ENCODE results near the gene PDF.

PDF gene

DNA sequence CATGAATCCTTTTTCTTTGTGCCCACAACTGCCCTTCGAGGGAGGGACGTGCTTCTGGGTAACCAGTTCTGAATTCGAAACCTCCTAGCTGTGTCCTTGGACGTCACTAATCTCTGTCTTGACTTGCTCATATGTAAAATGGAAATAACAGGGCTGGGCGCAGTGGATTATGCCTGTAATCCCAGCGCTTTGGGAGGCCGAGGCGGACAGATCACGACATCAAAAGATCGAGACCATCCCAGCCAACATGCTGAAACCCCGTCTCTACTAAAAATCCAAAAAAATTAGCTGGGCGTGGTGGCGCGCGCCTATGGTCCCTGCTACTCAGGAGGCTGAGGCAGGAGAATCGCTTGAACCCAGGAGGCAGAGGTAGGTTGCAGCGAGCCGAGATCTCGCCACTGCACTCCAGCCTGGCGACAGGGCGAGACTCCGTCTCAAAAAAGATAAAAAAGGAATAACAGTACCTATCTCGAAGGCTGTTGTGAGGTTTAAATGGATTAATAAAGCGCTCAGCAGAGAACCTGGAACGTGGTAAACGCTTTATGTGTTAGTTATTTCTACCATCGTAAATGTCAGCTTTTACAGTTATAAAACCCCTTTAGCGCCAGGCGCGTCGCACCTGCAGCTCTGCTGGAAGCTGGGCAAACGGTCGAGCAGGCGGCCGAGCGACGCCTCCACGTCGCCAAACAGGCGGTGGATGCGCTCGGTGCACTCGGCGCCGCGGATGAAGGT is 8.3 kb upstream of the PDF start:
- Histone ChIP-seq H3K9me3 (ENCODE audit: control insufficient read depth, low read length) (no peaks in the 10 kb centered on the region), H3K36me3 (ENCODE audit: control insufficient read depth, insufficient read depth, low read length, severe bottlenecking) (peaks cover 52% of the 10 kb centered on the region), H3K4me3 (ENCODE audit: low read length) (peak overlapping the region; percentile 99), H3K27me3 (replicated peaks; ENCODE audit: control insufficient read depth, insufficient read depth, low read length) (no peaks in the 10 kb centered on the region), H3K4me1 (ENCODE audit: control insufficient read depth, insufficient read depth, low read length) (peaks cover 20% of the 10 kb centered on the region), H3K9ac (ENCODE audit: low read length) (peak overlapping the region; percentile 98)
- no peak for DNase-seq (ENCODE audit: low read depth)

DNA sequence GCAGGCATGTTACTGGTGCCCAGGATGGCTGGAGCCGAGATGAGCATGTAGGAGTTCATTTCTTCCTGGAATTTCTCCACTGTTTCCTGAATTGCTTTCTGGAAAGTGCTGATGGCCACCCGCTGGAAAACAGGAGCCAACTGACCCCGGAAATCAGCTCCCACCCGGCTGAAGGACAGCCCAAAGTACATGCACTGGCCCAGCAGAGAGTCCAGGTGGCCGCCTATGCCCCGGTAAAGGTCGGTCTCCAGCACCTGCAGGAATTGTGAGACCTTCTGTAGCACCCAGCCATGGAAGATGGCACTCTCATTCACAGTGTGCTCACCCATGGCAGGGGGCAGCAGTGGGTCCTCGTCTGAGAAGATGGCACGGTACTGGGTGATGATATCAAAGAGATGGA is 4.3 kb upstream of the PDF start:
- H3K4me1 ChIP-seq (ENCODE audit: control insufficient read depth, insufficient read depth, low read length), result peaks cover 7% of the 10 kb centered on the region
- H3K4me3 ChIP-seq (ENCODE audit: low read length), result no peak overlapping the region
- H3K27me3 ChIP-seq (replicated peaks; ENCODE audit: control insufficient read depth, insufficient read depth, low read length), result no peaks in the 10 kb centered on the region
- DNase-seq (ENCODE audit: low read depth), result no peak
- no peak overlapping the region for H3K9ac ChIP-seq (ENCODE audit: low read length)
- no peaks in the 10 kb centered on the region for H3K9me3 ChIP-seq (ENCODE audit: control insufficient read depth, low read length)
- H3K36me3 ChIP-seq (ENCODE audit: control insufficient read depth, insufficient read depth, low read length, severe bottlenecking), result peaks cover 48% of the 10 kb centered on the region

DNA sequence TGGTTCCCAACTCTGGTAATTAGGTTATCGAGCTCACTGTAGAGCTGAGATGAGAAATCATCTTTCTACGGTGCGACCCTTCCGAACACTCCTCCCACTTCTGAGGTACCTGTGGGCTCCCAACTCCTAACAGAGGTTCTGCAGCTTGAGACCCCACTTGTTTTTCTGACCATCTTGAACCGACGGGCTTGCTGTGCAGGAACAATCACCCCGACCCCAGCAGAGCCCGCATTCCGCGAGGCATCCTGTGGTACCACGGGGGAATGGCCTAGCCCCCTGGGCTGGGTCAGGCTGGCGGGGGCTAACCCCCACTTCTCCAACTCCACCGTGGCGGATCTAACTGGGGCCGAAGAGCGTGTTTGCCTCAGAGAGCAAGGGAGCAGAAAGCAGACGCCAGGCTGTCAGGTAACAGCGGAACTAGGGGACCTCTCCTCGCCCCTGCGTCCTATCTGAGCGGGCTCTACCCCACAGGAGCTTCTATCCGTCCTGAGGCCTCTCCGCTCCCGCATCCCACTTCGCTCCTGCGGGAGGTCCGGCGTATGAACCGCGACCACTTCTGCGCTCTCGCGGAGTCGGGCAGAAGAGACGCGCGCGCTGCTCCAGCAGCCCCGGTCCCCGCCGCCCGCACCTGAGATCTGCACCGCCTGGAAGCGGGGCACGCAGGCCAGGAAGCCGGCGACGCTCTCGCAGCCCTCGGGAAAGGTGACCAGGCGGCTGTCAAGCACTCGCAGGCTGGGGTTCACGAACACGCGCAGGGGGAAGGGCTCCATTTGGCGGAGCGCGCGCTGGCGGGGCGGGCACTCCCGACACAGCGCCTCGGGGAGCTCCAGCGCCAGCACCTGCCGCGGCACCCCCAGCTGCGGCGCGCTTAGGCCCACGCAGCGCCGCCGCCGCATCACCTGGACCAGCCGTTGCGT is 761 bp downstream of the PDF start:
- H3K36me3 ChIP-seq (ENCODE audit: control insufficient read depth, insufficient read depth, low read length, severe bottlenecking), result peaks cover 55% of the 10 kb centered on the region
- H3K4me1 ChIP-seq (ENCODE audit: control insufficient read depth, insufficient read depth, low read length), result peaks cover 37% of the 10 kb centered on the region
- DNase-seq (ENCODE audit: low read depth), result no peak

DNA sequence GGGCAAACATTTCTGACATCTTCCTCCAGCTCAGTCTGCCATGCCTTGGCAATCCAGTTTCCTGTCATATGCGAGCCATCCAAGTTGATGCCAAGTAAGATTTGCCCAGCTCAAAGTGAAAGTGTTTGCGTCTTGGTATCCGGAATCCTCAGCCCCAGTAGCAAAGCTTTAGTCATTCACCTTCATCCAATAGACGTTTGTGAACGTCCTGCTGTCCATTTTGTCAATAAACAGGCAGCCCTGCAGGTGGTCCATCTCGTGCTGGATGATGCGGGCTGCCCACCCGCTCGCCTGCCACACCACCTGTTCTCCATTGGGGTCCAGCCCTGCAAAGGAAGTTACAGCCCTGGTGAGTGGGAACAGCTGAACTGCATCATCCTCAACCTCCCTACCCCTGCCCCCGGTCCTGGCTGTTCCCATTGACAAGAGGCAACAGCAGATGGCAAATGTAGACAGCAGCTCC is 1.5 kb downstream of the PDF start:
- H3K9ac ChIP-seq (ENCODE audit: low read length), result peak overlapping the region; percentile 96
- H3K4me3 ChIP-seq (ENCODE audit: low read length), result peak overlapping the region; percentile 88
- peaks cover 42% of the 10 kb centered on the region for H3K4me1 ChIP-seq (ENCODE audit: control insufficient read depth, insufficient read depth, low read length)
- H3K9me3 ChIP-seq (ENCODE audit: control insufficient read depth, low read length), result no peaks in the 10 kb centered on the region
- no peak for DNase-seq (ENCODE audit: low read depth)
- no peaks in the 10 kb centered on the region for H3K27me3 ChIP-seq (replicated peaks; ENCODE audit: control insufficient read depth, insufficient read depth, low read length)
- H3K36me3 ChIP-seq (ENCODE audit: control insufficient read depth, insufficient read depth, low read length, severe bottlenecking), result peaks cover 55% of the 10 kb centered on the region

More for the DNA sequence above, 761 bp downstream of the PDF start:
- Histone ChIP-seq H3K9ac (ENCODE audit: low read length) (peak overlapping the region; percentile 96), H3K27me3 (replicated peaks; ENCODE audit: control insufficient read depth, insufficient read depth, low read length) (no peaks in the 10 kb centered on the region), H3K4me3 (ENCODE audit: low read length) (peak overlapping the region; percentile 88), H3K9me3 (ENCODE audit: control insufficient read depth, low read length) (no peaks in the 10 kb centered on the region)

DNA sequence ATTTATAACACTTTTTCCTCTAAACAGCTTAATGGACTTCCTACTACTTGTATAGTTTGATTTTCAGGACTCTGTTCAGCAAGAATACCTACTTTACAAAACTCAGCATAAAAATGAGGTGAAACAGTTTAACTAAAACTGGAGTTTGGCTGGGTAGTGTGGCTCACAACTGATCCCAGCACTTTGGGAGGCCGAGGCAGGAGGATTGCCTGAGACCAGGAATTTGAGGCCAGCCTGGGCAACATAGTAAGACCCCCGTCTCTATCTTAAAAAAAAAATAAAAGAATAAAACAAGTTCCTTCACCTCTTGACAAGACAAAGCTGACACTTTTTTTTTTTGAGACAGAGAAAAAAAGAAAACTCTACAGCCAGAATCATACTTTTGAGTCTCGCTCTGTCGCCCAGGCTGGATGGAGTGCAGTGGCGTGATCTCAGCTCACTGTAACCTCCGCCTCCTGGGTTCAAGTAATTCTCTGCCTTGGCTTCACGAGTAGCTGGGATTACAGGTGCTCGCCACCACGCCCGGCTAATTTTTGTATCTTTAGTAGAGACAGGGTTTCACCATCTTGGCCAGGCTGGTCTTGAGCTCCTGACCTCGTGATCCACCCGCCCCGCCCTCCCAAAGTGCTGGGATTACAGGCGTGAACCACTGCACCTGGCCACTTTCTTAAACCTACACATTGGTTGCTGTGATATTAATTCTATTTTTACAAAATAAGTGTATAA is 2.6 kb downstream of the PDF start:
- Histone ChIP-seq H3K9ac (ENCODE audit: low read length) (no peak overlapping the region), H3K36me3 (ENCODE audit: control insufficient read depth, insufficient read depth, low read length, severe bottlenecking) (peaks cover 54% of the 10 kb centered on the region), H3K27me3 (replicated peaks; ENCODE audit: control insufficient read depth, insufficient read depth, low read length) (no peaks in the 10 kb centered on the region), H3K9me3 (ENCODE audit: control insufficient read depth, low read length) (no peaks in the 10 kb centered on the region), H3K4me1 (ENCODE audit: control insufficient read depth, insufficient read depth, low read length) (peaks cover 44% of the 10 kb centered on the region), H3K4me3 (ENCODE audit: low read length) (no peak overlapping the region)
- no peak for DNase-seq (ENCODE audit: low read depth)

DNA sequence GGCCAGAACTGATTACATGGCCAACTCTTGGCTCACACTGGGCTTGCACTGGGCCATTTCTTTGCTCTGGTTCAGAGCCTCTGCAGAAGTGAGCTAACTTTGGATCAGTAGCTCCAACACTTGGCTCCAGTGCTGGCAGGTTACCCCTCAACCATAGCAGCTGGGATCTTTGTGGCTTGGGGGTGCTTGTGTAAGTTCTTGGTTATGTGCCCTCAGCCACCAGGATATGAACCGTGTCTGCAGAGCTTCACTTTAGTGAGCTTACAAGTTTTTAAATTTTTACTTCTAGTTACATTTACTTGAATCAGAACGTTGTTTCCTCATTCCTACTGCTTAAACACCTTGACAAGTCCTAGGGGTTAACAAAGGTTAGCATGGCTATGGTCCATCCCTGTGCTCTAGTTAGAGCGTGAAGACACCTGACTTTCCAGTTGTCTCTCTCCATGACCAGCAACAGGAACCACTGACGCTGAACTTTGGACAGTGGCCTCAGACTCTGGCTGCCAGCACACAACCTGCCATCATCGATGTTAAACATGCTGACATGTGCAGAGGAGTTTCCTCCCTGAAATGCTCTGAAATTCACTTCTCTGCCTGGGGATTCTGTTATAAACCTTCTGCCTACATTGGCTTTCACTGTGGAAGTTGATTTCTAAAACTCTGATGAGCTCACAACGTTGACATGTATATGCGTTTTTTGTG is 4.1 kb downstream of the PDF start:
- Histone ChIP-seq H3K27me3 (replicated peaks; ENCODE audit: control insufficient read depth, insufficient read depth, low read length) (no peaks in the 10 kb centered on the region), H3K36me3 (ENCODE audit: control insufficient read depth, insufficient read depth, low read length, severe bottlenecking) (peaks cover 56% of the 10 kb centered on the region), H3K4me3 (ENCODE audit: low read length) (no peak overlapping the region), H3K9me3 (ENCODE audit: control insufficient read depth, low read length) (no peaks in the 10 kb centered on the region), H3K9ac (ENCODE audit: low read length) (no peak overlapping the region), H3K4me1 (ENCODE audit: control insufficient read depth, insufficient read depth, low read length) (peaks cover 44% of the 10 kb centered on the region)
- no peak for DNase-seq (ENCODE audit: low read depth)

DNA sequence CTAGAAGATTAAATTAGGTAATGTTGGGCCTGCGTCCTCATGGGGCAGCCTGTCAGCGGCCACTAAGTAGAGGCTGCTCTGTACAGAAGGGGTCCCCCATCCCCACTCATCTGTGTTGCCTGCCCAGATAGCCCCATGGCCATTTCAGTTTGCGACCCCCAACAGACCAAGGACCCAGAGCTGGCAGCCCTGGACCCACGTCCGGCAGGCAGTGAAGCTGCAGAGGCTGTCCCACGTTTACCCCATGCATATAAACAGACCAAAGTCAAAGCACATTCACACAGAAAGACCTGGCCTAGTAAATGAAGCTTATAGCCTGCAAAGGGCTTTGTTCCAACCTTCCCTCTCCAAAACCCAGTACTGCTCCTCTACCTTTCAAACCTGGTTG is 4.6 kb downstream of the PDF start:
- Histone ChIP-seq H3K4me3 (ENCODE audit: low read length) (no peak overlapping the region), H3K36me3 (ENCODE audit: control insufficient read depth, insufficient read depth, low read length, severe bottlenecking) (peaks cover 62% of the 10 kb centered on the region), H3K27me3 (replicated peaks; ENCODE audit: control insufficient read depth, insufficient read depth, low read length) (no peaks in the 10 kb centered on the region), H3K9ac (ENCODE audit: low read length) (no peak overlapping the region), H3K4me1 (ENCODE audit: control insufficient read depth, insufficient read depth, low read length) (peaks cover 44% of the 10 kb centered on the region), H3K9me3 (ENCODE audit: control insufficient read depth, low read length) (no peaks in the 10 kb centered on the region)
- no peak for DNase-seq (ENCODE audit: low read depth)

DNA sequence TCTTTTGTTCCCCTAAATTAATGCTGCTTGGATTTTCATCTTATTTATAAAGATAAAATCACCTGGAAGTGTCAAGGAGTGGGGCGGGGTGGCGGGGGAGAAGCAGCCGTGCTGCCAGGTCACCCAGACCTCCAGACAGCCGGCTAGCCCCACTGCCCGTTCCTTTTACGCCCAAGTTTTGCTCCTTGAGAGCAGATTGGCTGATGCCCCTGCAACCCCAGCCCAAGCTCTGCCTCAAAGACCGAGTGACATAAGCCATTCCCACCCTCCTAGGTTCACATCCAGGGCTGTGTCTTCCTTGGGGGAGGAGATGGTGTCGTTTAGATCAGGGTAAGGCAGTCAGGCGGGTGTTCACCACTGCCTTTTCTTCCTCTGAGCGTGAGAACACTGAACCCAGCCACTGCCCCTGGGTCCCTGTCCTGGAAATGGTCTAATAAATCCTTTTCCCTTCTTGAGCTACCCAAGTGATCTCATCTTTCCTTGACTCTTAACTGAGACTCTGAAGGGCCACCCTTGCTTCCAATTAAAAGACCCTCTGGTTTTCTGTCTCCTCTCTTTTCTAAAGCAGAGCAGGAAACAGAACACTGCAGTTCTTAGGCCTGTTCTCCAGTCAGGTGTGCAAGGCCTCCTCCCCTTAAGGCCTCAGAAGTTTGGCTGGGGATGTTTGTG is 5.7 kb downstream of the PDF start:
- peak overlapping the region; percentile 23 for H3K9ac ChIP-seq (ENCODE audit: low read length)
- H3K27me3 ChIP-seq (replicated peaks; ENCODE audit: control insufficient read depth, insufficient read depth, low read length), result no peaks in the 10 kb centered on the region
- DNase-seq (ENCODE audit: low read depth), result no peak
- H3K36me3 ChIP-seq (ENCODE audit: control insufficient read depth, insufficient read depth, low read length, severe bottlenecking), result peaks cover 72% of the 10 kb centered on the region
- H3K9me3 ChIP-seq (ENCODE audit: control insufficient read depth, low read length), result no peaks in the 10 kb centered on the region
- H3K4me3 ChIP-seq (ENCODE audit: low read length), result no peak overlapping the region
- peaks cover 44% of the 10 kb centered on the region for H3K4me1 ChIP-seq (ENCODE audit: control insufficient read depth, insufficient read depth, low read length)

DNA sequence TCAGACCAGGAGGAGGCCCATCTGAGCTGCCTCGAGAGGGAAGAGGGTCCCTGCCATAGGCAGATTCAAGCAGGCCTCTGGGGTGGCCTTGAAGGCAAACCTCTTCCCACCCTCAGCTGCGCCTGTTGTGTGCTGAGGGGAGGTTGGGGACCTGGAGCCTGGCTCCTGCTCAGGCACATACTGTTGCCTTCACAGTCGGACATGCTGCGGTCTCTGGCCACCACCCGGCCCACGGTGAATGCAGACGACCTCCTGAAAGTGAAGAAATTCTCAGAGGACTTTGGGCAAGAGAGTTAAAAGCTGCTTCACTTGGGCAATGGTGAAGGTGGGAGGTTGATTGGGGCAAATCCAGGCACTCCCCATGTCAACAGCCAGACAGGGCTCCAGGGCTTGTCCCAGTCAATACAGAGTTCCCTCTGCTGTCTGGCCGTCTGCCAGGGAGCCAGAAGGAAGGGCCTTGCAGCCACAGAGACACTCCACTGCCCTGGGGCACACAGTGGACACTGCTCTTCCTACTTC is 6.3 kb downstream of the PDF start:
- Histone ChIP-seq H3K9ac (ENCODE audit: low read length) (no peak overlapping the region), H3K27me3 (replicated peaks; ENCODE audit: control insufficient read depth, insufficient read depth, low read length) (no peaks in the 10 kb centered on the region), H3K9me3 (ENCODE audit: control insufficient read depth, low read length) (no peaks in the 10 kb centered on the region), H3K4me3 (ENCODE audit: low read length) (no peak overlapping the region), H3K4me1 (ENCODE audit: control insufficient read depth, insufficient read depth, low read length) (peaks cover 38% of the 10 kb centered on the region), H3K36me3 (ENCODE audit: control insufficient read depth, insufficient read depth, low read length, severe bottlenecking) (peaks cover 79% of the 10 kb centered on the region)
- no peak for DNase-seq (ENCODE audit: low read depth)

DNA sequence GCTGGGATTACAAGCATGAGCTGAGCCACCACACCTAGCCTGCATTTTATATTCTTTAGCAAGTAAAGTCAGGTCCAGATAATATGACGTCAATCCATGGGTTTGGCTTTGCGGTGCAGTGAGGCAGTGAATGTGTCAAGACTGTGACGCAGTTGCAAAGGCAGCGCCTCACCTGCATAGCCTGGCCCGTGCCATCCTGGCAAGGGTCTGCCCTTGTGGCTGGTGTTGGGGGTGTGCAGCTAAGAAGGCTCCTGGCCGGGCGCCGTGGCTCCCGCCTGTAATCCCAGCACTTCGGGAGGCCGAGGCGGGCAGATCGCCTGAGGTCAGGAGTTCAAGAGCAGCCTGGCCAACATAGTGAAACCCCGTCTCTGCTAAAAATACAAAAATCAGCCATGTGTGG is 7.0 kb downstream of the PDF start:
- Histone ChIP-seq H3K4me1 (ENCODE audit: control insufficient read depth, insufficient read depth, low read length) (peaks cover 32% of the 10 kb centered on the region), H3K9ac (ENCODE audit: low read length) (no peak overlapping the region), H3K27me3 (replicated peaks; ENCODE audit: control insufficient read depth, insufficient read depth, low read length) (no peaks in the 10 kb centered on the region), H3K36me3 (ENCODE audit: control insufficient read depth, insufficient read depth, low read length, severe bottlenecking) (peaks cover 83% of the 10 kb centered on the region), H3K9me3 (ENCODE audit: control insufficient read depth, low read length) (no peaks in the 10 kb centered on the region), H3K4me3 (ENCODE audit: low read length) (no peak overlapping the region)
- DNase-seq (ENCODE audit: low read depth), result no peak

Measured in adipocyte (in vitro differentiated cells).